Stimulated activated CD8-positive, alpha-beta memory T cell treated with anti-CD3 and anti-CD28 coated beads, Interleukin-12 subunit alpha, Interleukin-12 subunit beta, amount 100 ng/mL, for 24 hours (primary cell): ENCODE measurements around the gene TNC.

ENCODE experiments used
- DNase-seq: peaks from one replicate; pipeline ENCODE4 v3.0.0-alpha.2; 2020; ENCODE audit errors: extremely low read depth

TNC gene

DNA sequence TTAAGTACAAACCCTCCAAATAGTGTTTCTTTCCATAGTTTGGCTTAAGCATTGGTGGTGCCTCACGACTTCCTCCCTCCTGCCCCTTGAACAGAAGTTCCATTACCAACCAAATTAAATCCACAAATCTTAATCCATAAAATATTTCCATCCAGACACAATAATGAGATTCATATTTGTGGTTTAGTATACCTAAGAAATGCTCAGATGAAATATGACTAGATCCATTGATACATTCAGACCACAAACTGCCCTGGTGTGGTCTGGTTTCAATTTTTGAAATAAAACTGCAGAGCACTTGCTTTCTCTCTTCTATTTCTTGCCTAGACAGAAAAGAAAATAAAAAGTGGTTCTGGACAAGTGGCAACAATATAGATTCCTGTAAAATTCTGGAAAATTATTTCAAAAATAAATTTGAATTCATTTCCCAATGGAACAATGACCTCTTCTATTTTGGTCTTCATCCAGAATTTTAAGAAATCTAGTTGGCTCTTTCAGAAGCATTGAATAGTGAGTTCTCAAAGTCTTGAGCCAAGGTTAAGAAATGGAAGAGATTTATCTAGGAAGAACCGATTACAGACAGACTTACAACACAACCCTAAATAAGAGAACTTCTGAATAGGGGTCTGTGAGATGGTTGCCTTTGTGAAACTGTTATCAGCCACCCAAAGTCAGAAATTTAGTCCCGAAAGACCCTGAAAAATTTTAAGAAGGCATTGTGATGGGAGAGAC, 14.0 kb downstream of the TNC start:
- no peak for DNase-seq

GRCh38 chr9:115099901-115100300, 18.1 kb downstream of the TNC start:
- DNase-seq = no peak

DNA sequence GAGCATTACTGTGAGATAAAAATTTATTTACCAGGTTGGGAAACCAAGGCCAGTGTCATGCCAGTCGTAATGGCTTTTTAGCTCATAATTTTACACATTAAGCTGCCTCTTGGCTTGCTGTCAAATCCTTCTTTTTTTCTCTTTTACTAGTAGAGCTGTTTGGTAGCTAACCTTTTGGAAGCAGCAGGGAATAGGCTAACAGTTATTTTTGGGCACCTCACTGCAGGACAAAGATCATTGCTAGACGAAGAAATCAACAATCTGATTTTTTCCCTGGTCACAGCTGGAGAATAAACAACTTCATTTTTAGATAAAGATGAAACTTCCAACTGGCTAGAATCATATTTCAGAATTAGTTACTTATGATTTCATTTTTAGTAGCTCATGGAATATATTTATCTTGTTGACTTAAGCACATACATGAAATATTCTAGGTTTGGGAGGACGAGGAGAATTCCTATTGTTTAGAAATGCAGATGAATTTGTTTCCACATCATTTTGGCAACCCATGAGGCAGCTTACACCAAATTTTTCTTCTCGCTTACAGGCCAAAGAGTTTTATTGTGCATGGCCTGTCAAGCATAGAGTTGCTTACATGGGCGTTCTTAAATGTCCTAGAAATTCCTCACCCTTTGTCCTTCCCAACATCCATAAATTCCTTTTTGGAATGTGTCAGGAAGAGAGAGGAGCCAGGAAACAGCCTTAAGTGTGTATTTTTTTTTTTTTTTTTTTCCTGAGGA, 19.6 kb downstream of the TNC start:
- DNase-seq = no peak

- no peak for DNase-seq
These were observed 24.4 kb downstream of the TNC start for GRCh38 chr9:115093520-115093919.

- DNase-seq = no peak
These were observed 27.5 kb downstream of the TNC start for GRCh38 chr9:115090486-115090885.

DNA sequence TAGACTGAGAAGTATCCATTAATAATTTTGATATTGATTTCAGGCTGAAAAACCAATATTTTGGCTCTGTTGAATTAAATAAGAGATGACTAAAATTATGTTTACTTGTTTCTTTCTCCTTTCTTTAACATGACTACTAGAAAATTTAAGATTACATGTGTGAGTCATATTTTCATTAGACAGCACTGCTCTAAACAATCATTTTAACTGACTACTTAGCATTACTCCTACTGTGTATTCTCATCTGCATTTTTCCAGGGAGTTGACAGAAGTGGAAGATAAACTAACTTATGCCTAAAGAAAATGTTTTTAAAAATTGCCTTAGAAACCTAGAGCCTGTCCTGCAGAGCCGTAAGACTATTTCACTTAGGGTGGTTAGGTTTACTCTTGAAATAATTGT, 29.1 kb downstream of the TNC start:
- no peak for DNase-seq

DNA sequence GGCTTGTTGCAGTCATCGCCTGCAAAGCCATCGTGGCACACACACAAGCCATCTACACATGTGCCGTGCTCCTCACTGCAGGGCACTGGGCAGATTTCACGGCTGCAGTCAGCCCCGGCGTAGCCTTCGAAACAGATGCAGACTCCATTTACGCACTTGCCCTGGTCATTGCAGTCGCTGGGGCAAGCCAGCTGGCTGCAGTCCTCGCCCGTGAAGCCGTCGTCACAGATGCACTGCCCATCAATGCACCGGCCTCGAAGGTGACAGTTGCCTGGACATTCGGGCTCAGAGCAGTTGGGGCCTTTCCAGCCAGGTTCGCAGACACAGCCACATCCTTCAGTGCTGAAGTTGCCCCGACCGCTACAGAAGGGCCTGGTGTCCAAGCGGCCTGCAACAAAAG, 31.1 kb downstream of the TNC start:
- DNase-seq = no peak

DNA sequence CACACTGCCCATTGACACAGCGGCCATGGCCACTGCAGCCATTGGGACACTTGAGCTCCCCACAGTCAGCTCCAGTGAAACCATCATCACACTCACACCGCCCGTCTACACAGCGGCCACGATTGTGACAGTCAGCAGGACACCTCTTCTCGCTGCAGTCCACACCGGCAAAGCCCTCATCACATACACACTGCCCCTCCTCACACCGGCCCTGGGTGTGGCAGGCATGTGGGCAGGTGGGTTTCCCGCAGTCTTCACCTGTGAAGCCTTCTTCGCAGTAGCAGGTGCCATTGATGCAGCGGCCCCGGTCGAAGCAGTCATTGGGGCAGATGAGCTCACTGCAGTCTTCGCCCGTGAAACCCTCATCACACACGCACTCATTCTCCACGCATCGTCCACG, 31.5 kb downstream of the TNC start:
- no peak for DNase-seq

- DNase-seq = no peak
These were observed 32.1 kb downstream of the TNC start for GRCh38 chr9:115085773-115086377.

GRCh38 chr9:115084709-115085108, 33.2 kb downstream of the TNC start:
- DNase-seq = no peak

GRCh38 chr9:115084157-115084556, 33.8 kb downstream of the TNC start:
- DNase-seq = no peak

- DNase-seq = no peak
These were observed 37.7 kb downstream of the TNC start for GRCh38 chr9:115080242-115080641.

GRCh38 chr9:115079156-115079555, 38.8 kb downstream of the TNC start:
- DNase-seq = no peak

- DNase-seq = no peak
These were observed 44.5 kb downstream of the TNC start for GRCh38 chr9:115073456-115073855.

DNA sequence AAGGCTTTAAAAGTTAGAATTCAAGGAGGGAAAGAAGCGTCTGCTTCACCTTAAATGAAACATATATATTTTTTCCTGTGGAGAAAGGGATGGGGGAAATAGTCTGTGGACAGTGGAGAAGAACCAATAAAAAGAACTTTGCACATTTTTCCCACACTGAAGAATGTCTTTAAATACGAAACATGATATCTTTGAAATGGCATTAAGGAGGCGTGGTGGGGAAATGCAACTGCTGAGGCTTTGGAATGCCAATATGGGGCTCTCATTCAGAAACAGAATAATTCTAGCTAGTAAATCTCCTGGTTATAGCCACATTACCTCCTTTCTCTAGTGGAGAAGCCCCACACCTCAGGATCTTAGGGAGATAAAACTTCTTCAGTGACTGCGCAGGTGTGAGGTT, 46.8 kb downstream of the TNC start:
- DNase-seq = no peak

- DNase-seq = no peak
These were observed 48.2 kb downstream of the TNC start for GRCh38 chr9:115069771-115070170.

- no peak for DNase-seq
These were observed 48.7 kb downstream of the TNC start for GRCh38 chr9:115069302-115069701.

DNA sequence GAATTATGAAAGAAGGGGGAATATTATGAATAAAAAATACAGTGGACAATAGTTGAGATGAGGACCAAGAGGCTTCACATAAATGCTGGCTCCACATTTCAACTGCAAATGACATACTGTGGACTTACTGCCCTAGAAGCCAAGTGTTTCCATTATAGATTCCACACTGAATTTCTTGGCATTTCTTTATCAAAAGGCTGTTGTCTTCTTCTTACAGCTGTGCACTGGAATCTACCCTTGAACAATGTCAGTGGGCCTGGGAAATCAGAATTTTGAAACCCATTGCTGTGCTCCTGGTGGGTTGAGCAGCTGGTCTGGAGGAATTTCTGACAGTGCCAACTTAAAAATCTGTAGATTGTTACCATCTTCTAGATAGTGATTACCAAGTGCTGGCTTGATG, 49.9 kb downstream of the TNC start:
- DNase-seq = no peak

GRCh38 chr9:115063058-115063845, 54.7 kb downstream of the TNC start:
- DNase-seq = no peak

DNA sequence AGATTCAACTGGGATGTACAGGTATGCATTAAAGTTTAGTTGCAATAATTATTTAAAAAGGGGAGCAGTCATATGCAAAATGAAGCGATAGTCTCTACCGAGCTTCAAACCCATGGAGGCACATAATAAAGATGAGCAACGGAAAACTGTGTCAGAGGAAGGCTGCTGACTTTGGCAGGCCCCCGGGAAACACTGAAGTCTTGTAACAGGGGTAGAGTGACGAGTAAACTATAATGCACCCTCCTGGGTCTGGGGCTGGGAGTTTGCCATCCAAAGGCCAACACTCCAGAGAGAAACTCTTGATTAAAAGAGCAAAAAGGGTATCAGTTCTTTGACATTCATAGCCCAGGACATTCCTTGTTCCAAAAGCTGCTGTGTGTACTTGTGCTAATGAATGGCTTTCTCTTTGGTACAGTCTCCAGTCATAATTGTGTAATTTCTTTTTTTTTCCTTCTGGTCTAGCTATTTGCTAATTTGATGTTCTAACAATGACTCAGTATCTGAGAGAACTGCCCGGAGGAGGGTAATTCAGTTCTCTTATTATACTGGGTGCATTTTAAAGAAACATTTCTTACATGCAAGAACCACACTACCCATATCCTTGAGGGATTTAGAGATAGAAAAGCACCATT, 59.2 kb downstream of the TNC start:
- DNase-seq = no peak

DNA sequence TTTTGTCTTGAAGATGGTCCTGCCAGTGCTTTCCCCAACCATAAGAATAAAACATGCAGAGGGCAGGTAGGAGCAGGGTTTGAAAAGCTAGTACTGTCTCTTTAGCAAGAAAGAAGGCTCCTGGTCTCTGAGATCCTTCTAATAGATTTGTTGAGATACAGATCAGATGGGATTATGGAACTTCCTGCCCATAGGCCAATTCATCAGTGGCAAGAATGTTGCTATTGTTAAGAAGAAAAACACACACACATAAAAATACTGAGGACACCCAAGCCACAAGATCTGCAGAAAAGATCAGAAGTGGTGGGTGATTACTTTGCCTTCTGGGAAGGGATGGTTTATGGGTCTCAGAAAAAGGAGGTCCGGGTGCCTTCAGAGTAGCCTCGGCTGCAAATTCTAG, 59.8 kb downstream of the TNC start:
- DNase-seq = no peak

DNA sequence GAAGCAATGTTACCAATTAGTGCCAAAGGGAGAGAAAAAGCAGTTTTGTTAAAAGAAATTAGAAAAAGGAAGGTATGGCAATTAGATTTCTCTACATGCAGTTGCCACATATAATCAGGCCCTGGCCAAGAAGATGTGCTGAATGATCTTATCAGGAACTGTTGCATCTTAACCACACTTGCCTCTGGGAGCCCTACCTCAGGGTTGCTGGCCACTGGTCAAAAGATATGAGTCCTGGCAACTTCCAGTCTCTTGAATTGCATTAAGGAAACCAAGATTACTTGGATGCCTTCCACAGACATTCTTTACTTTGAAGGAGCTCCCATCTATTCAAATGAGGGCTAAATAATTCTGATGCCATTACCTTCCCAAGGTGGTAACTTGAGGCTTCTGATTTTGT, 60.4 kb downstream of the TNC start:
- DNase-seq = no peak
